C4-2B (cell line): ENCODE measurements around the gene AGBL4.

ENCODE experiments used
- H3K27ac ChIP-seq: fragments of 450-650 bp; 2 replicates; pipeline ENCODE4 v1.5.1; 2017
- ZFX ChIP-seq: fragments of 450-650 bp; IDR thresholded peaks from 2 replicates; pipeline ENCODE4 v1.6.1; 2017
- TF ChIP-seq, protein P1 (sequence below): fragments of 450-650 bp; conservative IDR thresholded peaks from 2 replicates; pipeline ENCODE4 v1.5.1; 2017; ENCODE audit warnings: mild to moderate bottlenecking

The AGBL4 gene

DNA sequence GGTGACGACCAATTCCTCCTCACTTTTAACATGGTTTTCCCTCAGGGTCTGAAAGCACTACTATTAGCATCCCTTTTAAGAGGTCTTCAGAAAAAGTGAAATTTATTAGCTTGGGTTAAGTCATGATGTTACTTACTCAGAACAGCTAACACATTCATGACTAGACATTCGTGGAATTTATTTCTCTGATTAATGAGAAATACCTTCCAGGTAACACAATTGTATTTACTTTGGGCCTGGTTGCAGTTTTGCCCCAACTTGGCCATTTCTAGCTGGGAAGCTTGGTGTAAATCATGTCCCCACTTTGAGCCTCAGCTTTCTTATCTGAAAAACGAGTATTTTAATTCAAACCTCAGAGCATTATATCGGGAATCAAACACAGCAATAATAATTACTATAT is 1432.6 kb downstream of the AGBL4 start:
- TF ChIP-seq, protein P1, sequence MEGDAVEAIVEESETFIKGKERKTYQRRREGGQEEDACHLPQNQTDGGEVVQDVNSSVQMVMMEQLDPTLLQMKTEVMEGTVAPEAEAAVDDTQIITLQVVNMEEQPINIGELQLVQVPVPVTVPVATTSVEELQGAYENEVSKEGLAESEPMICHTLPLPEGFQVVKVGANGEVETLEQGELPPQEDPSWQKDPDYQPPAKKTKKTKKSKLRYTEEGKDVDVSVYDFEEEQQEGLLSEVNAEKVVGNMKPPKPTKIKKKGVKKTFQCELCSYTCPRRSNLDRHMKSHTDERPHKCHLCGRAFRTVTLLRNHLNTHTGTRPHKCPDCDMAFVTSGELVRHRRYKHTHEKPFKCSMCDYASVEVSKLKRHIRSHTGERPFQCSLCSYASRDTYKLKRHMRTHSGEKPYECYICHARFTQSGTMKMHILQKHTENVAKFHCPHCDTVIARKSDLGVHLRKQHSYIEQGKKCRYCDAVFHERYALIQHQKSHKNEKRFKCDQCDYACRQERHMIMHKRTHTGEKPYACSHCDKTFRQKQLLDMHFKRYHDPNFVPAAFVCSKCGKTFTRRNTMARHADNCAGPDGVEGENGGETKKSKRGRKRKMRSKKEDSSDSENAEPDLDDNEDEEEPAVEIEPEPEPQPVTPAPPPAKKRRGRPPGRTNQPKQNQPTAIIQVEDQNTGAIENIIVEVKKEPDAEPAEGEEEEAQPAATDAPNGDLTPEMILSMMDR = no peak
- TF ChIP-seq ZFX = no peak
- H3K27ac ChIP-seq = no peak overlapping the region

DNA sequence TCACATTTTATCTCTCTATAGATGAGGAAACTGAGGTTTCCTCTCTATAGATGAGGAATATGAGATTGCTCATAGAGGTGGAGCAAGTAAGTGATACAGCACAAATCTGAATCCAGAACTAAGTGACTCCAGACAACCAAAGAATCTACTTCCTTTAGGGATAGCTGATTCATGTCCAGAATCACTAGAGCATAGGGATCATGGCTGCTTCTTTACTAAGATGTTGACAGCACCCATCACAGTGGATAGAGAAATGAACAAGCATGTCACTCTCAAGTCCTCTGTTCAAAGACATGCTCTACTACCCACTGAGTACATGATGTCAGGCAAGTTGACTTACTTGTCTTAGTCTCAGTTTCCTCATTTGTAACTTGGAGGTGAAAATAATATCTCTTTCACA is 1435.7 kb downstream of the AGBL4 start:
- TF ChIP-seq, protein P1 = no peak
- TF ChIP-seq ZFX = no peak
- H3K27ac ChIP-seq = no peak overlapping the region

DNA sequence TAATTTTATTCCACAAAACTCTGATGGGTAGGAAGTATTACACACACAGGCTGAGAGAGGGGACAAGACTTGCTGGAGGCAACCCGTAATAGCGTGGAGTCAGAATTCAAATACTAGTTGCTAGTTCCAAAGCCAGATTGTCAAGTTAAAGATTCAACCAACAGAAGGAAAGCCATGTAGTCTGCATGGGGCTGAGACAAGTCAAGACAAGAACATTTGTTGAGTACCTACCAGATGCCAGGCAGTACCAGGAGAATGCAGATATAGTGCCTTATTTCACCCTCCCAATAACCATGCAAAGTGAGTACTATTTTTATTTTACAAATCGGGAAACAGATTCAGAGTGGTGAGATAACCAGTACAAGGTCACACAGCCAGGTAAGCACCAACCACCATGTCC is 1441.3 kb downstream of the AGBL4 start:
- TF ChIP-seq ZFX = no peak
- TF ChIP-seq, protein P1 = no peak

DNA sequence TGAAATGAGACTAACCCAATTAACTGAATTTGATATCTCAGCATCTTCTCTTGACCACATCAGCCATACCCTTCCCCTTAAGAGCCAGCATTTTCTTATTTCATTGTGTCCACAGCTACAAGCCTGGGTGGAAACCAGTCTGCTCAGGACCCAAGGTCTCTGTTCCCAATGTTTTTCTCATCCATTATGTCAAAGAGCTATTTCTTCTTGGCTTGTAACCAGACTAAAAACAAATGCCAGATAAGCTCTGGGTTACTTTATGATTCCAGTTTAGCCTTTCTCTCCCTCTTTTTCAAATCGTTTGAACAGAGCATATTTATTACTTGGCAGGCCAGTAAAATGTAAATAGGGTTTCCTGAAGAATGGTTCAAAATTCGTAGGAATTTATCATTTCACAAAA is 1442.5 kb downstream of the AGBL4 start:
- TF ChIP-seq, protein P1 = no peak
- no peak for TF ChIP-seq ZFX
- no peak overlapping the region for H3K27ac ChIP-seq

More for the DNA sequence above, 1441.3 kb downstream of the AGBL4 start:
- H3K27ac ChIP-seq = no peak overlapping the region

DNA sequence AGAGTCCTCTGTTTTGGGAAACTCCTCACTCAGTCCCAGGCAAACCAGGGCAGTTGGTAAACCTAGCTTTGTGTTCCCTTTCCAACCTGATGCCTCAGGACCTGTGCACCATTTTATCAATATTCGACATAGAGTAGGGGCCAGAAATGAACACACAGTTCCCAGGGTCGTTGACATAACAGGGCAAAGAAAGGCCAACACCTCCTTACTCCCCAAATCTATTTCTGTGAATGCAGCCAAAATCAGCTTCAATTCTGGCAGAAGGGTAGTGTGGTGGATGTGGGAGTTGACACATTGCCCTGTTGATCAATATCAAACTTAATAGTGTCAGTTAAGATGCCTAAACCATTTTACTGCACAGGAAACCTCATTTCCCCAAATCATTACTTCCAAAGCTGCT is 1447.2 kb downstream of the AGBL4 start:
- no peak overlapping the region for H3K27ac ChIP-seq
- TF ChIP-seq ZFX = no peak
- TF ChIP-seq, protein P1 = no peak

DNA sequence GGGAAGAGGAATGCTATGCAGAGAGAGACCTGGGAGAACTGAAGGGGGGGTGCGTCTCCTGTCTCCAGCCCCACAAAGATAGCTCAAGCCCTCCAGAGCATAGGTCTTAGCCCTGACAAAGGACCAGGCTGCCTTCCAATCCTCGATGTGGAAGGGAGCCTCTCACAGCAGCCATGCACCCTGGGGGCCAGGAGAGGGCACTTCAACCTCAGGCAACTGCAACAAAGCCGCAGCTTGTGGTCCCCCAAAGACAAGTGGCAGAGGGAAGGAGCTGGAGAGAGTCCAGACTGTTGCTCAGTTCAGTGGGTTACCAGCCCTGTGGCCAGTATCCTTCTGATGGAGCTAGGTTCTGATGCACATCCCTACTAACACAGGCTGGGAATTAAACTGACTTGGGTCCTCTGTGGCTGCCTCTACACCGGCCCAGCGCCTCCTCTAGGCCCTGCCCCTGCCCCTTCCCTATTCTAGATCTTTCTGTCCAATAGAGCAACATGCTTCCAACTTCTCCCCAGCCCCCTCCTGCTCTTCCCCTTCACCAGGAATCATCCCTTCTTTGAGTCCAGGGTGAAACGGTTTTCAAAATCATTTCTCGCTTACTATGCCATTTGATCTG is 1451.0 kb downstream of the AGBL4 start:
- H3K27ac ChIP-seq = no peak overlapping the region

DNA sequence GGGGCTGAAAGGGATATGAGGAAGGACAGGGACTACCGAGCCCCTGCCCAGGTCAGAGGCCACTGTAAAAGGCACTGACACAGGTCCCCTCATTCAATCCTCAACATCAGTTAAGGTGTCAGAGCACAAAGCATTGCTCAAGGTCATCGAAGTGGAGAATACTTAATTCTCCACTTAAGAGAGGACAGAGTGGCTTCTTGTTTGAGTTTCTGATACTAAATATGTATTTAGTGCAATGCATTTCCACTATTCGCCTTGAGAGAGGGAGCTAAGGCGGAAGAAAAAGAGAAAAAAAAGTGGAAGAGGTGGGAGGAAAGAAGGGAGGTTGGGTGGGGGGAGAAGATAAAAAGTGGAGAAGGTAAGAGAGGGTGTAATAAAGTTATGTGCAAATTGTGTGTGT is 1451.6 kb downstream of the AGBL4 start:
- TF ChIP-seq ZFX = no peak
- TF ChIP-seq, protein P1 = no peak
- no peak overlapping the region for H3K27ac ChIP-seq

More for the DNA sequence above, 1451.0 kb downstream of the AGBL4 start:
- TF ChIP-seq, protein P1 = peak; percentile 76
- TF ChIP-seq ZFX = no peak
